GM12874 (cell line): ENCODE results near the gene HPGD.

ENCODE experiments used
- TF ChIP-seq, protein P1 (sequence below): IDR thresholded peaks from 2 replicates; pipeline ENCODE4 v1.5.1; 2011; ENCODE audit warnings: low read depth, mild to moderate bottlenecking, control low read depth, low read length, moderate library complexity; ENCODE audit not compliant: insufficient read depth

Gene HPGD

DNA sequence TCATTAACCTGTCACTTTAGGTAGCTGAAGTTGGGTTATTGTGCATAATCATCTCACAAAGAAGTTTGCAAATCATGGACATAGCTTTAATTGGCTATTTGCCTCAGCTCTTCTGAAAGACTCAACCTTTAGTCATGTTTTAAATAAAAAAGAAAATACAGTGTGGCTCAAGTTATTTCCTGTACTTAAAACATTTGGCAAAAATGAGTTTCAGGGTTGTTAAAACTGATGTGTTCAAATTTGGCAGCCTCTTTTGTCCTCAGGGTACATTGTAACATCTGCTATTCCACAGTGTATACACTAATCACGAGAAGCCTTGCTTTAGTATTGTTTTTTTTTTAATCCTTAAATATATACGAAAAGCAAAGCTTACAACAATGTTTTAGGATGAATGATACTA is 31.5 kb upstream of the HPGD start:
- TF ChIP-seq, protein P1, sequence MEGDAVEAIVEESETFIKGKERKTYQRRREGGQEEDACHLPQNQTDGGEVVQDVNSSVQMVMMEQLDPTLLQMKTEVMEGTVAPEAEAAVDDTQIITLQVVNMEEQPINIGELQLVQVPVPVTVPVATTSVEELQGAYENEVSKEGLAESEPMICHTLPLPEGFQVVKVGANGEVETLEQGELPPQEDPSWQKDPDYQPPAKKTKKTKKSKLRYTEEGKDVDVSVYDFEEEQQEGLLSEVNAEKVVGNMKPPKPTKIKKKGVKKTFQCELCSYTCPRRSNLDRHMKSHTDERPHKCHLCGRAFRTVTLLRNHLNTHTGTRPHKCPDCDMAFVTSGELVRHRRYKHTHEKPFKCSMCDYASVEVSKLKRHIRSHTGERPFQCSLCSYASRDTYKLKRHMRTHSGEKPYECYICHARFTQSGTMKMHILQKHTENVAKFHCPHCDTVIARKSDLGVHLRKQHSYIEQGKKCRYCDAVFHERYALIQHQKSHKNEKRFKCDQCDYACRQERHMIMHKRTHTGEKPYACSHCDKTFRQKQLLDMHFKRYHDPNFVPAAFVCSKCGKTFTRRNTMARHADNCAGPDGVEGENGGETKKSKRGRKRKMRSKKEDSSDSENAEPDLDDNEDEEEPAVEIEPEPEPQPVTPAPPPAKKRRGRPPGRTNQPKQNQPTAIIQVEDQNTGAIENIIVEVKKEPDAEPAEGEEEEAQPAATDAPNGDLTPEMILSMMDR = no peak

DNA sequence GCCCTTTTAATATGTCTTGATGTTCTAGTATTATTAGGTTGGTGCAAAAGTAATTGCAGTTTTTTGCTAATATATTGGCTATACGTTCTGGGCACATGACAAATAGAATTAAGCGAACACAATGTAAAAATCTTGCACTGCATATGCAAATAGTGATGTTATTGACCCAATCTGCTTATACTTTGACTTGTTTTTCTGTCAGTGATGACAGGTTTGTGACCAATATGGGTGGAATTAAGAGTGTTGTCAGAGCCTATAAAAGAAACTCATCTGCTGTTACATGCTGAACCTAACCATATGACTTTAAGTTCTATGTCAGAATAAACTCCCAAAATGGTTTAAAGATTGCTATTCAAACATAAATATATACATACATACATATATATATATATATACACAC is 30.7 kb upstream of the HPGD start:
- TF ChIP-seq, protein P1 = no peak

DNA sequence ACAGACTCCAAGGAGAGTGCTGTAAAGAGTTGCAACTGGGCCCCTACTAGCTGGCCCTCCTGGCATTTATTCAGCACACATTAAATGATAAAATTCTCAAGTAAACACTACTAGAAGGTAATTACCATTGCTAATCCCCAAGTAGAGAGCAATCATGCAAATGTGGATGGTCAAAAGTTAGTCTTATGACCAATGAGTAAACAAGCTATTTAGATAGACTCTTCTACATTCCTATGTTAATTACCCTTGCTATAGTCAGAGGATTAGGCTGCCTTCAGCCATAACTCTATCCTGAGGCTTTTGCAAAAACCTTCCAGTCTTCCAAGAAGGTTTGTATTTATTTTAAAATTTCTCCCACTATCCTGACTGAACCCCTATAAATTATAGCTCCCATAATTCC is 28.3 kb upstream of the HPGD start:
- TF ChIP-seq, protein P1 = no peak

DNA sequence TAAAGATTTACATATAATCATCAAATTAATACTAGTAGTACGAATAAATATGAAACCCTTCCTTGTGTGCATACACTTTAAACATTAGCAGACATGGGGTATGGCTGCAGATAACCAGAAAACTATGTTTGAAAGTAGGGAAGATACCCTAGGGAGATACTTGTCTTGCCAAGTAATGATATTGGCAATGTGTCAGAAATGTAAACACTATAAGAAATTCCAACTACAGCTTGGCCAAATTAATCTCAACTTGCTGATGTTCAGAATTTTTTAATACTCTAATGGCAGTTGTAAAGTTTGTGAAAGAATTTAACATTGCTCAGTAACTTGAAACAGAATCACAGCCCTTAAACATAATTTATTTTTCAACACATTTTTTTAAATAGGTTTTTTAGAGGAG is 27.4 kb upstream of the HPGD start:
- TF ChIP-seq, protein P1 = no peak

DNA sequence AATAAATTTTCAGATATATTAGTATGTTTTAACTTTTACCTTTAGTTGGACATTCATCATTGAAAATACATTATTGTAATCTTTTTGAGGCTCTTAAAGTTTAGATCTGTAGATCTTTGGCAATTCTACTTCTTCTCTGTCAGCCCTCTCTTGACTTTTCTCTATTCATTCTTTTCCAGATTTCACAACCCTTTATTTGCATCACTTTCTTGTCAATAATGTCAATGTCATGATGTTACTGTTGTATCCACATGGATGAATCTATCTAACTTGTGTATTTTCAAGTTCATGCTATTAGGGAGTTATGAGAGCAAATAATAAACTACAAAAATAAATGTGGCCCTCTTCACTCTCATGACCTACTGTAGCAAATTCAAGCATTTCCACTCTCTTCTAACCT is 23.0 kb upstream of the HPGD start:
- TF ChIP-seq, protein P1 = no peak

DNA sequence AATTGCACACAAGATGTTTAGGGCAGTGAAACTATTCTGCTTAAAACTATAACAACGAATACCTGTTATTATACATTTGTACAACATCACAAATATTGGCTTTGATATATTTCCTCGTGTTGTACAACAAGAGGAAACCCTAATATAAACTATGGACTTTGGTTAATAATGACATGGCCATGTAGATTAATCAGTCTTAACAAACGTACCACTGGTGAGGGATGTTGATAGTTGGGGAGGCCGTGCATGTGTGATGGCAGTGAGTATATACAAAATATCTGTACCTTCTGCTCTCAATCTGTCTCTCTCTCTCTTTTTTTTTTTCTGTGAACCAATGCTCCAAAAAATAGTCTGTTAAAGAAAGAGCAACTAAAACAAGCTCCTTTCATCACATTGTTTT is 22.2 kb upstream of the HPGD start:
- TF ChIP-seq, protein P1 = no peak

DNA sequence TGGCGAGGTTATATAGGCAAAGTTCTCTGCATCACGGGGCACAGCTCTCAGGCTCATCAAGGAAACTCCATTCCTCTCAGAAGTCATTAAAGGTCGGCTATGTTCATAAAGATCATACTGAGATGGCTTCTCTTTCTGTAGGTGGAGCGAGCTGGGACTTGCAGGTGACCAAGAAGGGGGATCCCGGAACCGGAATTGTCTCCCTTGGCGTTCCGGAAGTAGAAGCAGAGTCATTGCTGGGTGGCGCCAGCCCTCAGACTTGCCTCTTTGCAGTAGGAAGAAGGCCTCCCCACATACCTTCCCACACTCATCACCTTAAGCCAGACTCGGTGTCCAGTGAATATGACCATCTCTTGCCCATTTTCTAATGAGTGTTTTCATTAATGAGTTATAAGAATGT is 17.9 kb upstream of the HPGD start:
- TF ChIP-seq, protein P1 = no peak

DNA sequence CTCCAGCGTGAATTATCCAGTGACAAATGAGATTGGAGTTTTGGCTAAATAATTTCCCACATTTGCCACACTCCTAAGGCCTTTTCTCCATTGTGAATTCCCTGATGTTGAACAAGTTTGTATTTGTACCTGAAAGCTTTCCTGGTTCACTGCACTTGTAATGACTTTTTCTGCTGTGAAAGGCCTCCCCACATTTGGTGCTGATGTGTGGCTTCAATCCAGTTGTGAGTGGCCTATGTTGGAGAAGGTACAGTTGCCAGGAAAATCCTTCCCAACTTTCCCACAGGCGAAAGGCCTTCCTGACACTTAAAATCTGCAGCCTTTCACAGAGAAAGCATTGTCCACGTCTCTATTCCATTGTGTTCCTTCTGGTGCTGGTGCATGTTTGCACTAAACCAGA is 17.3 kb upstream of the HPGD start:
- TF ChIP-seq, protein P1 = no peak
